Uterus (tissue), 2 donors: Measurements from ENCODE around the gene RAB3IL1.

ENCODE experiments used
- POLR2A ChIP-seq, 2 donors: fragments of 450-650 bp; IDR thresholded peaks; one replicate each; pipeline ENCODE4 v1.6.1; 2016; ENCODE audit warnings: antibody characterized with exemption in 2 of 2, mild to moderate bottlenecking in 1 of 2, moderate library complexity in 1 of 2
- TF ChIP-seq, protein P1 (sequence below), 4 experiments: fragments of 200-600 bp in 2 of 4; fragments of 450-650 bp in 2 of 4; sonication (generic) in 2 of 4; IDR thresholded peaks; one replicate each; pipeline ENCODE4 v1.5.1; 2016 to 2019; ENCODE audit warnings: antibody characterized with exemption in 4 of 4, mild to moderate bottlenecking in 2 of 4, moderate library complexity in 1 of 4

GRCh38 chr11:61924064-61924455 is 6.7 kb upstream of the RAB3IL1 start:
- TF ChIP-seq, protein P1, sequence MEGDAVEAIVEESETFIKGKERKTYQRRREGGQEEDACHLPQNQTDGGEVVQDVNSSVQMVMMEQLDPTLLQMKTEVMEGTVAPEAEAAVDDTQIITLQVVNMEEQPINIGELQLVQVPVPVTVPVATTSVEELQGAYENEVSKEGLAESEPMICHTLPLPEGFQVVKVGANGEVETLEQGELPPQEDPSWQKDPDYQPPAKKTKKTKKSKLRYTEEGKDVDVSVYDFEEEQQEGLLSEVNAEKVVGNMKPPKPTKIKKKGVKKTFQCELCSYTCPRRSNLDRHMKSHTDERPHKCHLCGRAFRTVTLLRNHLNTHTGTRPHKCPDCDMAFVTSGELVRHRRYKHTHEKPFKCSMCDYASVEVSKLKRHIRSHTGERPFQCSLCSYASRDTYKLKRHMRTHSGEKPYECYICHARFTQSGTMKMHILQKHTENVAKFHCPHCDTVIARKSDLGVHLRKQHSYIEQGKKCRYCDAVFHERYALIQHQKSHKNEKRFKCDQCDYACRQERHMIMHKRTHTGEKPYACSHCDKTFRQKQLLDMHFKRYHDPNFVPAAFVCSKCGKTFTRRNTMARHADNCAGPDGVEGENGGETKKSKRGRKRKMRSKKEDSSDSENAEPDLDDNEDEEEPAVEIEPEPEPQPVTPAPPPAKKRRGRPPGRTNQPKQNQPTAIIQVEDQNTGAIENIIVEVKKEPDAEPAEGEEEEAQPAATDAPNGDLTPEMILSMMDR (IDR thresholded peaks at IDR 0.05) = no peak
- TF ChIP-seq POLR2A (IDR thresholded peaks at IDR 0.05) = no peak
